H9 (cell line): Measurements from ENCODE around the gene CCDC187. TPM values are rescaled to one million over a fixed set of nuclear protein-coding genes. Genes with fewer than 3 reads are reported as not detected.
A peak's percentile ranks its signal among the peaks of the same experiment; 100 is the strongest.

Source experiments
- DNase-seq: peaks from one replicate; pipeline ENCODE4 v3.0.0-alpha.2; 2017
- H2AFZ ChIP-seq: one replicate; pipeline ENCODE4 v1.6.1; 2013; ENCODE audit warnings: mild to moderate bottlenecking, low read length, control low read depth, moderate library complexity
- H2AK5ac ChIP-seq: 2 replicates; pipeline ENCODE4 v1.6.1; 2013; ENCODE audit warnings: low read length, control low read depth, mixed read lengths; ENCODE audit not compliant: insufficient read length
- H2BK120ac ChIP-seq: one replicate; pipeline ENCODE4 v1.6.1; 2013; ENCODE audit warnings: low read depth, mild to moderate bottlenecking, low read length, control low read depth, inconsistent platforms; ENCODE audit not compliant: poor library complexity, severe bottlenecking
- H2BK12ac ChIP-seq: 2 replicates; pipeline ENCODE4 v1.6.1; 2013; ENCODE audit warnings: low read length, control low read depth, mixed read lengths, low read depth; ENCODE audit not compliant: insufficient read length
- H2BK15ac ChIP-seq: 2 replicates; pipeline ENCODE4 v1.6.1; 2013; ENCODE audit warnings: low read depth, low read length, control low read depth
- H2BK20ac ChIP-seq: one replicate; pipeline ENCODE4 v1.6.1; 2013; ENCODE audit warnings: low read depth, mild to moderate bottlenecking, low read length, control low read depth, inconsistent platforms; ENCODE audit not compliant: poor library complexity, severe bottlenecking
- H2BK5ac ChIP-seq: 2 replicates; pipeline ENCODE4 v1.6.1; 2013; ENCODE audit warnings: low read length, control low read depth, mixed read lengths; ENCODE audit not compliant: insufficient read length
- H3K14ac ChIP-seq: 2 replicates; pipeline ENCODE4 v1.6.1; 2013; ENCODE audit warnings: low read length, control low read depth; ENCODE audit not compliant: insufficient read depth
- H3K18ac ChIP-seq: 2 replicates; pipeline ENCODE4 v1.6.1; 2013; ENCODE audit warnings: low read depth, mild to moderate bottlenecking, mixed read lengths, low read length, control low read depth; ENCODE audit not compliant: insufficient read length
- H3K23ac ChIP-seq: 2 replicates; pipeline ENCODE4 v1.6.1; 2013; ENCODE audit warnings: low read length, control low read depth, mixed read lengths, low read depth; ENCODE audit not compliant: insufficient read length
- H3K23me2 ChIP-seq: 2 replicates; pipeline ENCODE4 v1.6.1; 2013; ENCODE audit warnings: low read depth, mild to moderate bottlenecking, mixed read lengths, low read length, control low read depth; ENCODE audit not compliant: insufficient read length, poor library complexity, severe bottlenecking
- H3K27ac ChIP-seq: 2 replicates; pipeline ENCODE4 v1.5.1; 2013; ENCODE audit warnings: low read length, control low read depth, mixed read lengths, low read depth; ENCODE audit not compliant: insufficient read length
- H3K27me3 ChIP-seq: 2 replicates; pipeline ENCODE4 v1.6.1; 2013; ENCODE audit warnings: low read length, control low read depth, inconsistent platforms; ENCODE audit not compliant: insufficient read depth
- H3K4ac ChIP-seq: 2 replicates; pipeline ENCODE4 v1.6.1; 2013; ENCODE audit warnings: low read depth, mild to moderate bottlenecking, control low read depth, inconsistent platforms, low read length, moderate library complexity
- H3K4me1 ChIP-seq: 2 replicates; pipeline ENCODE4 v1.6.1; 2013; ENCODE audit warnings: low read length, control low read depth, inconsistent platforms; ENCODE audit not compliant: insufficient read depth
- H3K4me2 ChIP-seq: 2 replicates; pipeline ENCODE4 v1.6.1; 2013; ENCODE audit warnings: low read length, control low read depth, mixed read lengths; ENCODE audit not compliant: insufficient read length, insufficient read depth
- H3K56ac ChIP-seq: 2 replicates; pipeline ENCODE4 v1.6.1; 2013; ENCODE audit warnings: low read depth, mild to moderate bottlenecking, mixed read lengths, low read length, control low read depth; ENCODE audit not compliant: insufficient read length
- H3K79me1 ChIP-seq: 2 replicates; pipeline ENCODE4 v1.6.1; 2013; ENCODE audit warnings: low read depth, mild to moderate bottlenecking, moderate library complexity, low read length, control low read depth, inconsistent platforms; ENCODE audit not compliant: insufficient read depth, poor library complexity, severe bottlenecking
- H3K79me2 ChIP-seq: 2 replicates; pipeline ENCODE4 v1.6.1; 2013; ENCODE audit warnings: low read length, control low read depth, inconsistent platforms; ENCODE audit not compliant: insufficient read depth
- H3K9ac ChIP-seq: 2 replicates; pipeline ENCODE4 v1.6.1; 2013; ENCODE audit warnings: low read length, control low read depth, mixed read lengths; ENCODE audit not compliant: insufficient read length; ENCODE audit errors: extremely low read depth
- H3K9me3 ChIP-seq: one replicate; pipeline ENCODE4 v1.6.1; 2013; ENCODE audit warnings: low read depth, low read length, inconsistent platforms; ENCODE audit not compliant: control insufficient read depth
- H3T11ph ChIP-seq: one replicate; pipeline ENCODE4 v1.6.1; 2013; ENCODE audit warnings: mild to moderate bottlenecking, low read length, control low read depth, inconsistent platforms
- H4K20me1 ChIP-seq: one replicate; pipeline ENCODE4 v1.6.1; 2013; ENCODE audit not compliant: control insufficient read depth, insufficient read length, insufficient read depth
- H4K5ac ChIP-seq: 2 replicates; pipeline ENCODE4 v1.6.1; 2013; ENCODE audit warnings: low read depth, mild to moderate bottlenecking, mixed read lengths, low read length, control low read depth; ENCODE audit not compliant: insufficient read length
- H4K8ac ChIP-seq: replicated peaks from 2 replicates; pipeline ENCODE4 v1.6.1; 2013; ENCODE audit warnings: low read length, control low read depth, mixed read lengths, low read depth; ENCODE audit not compliant: insufficient read length
- H4K91ac ChIP-seq: 2 replicates; pipeline ENCODE4 v1.6.1; 2013; ENCODE audit warnings: low read depth, mild to moderate bottlenecking, moderate library complexity, mixed read lengths, low read length, control low read depth; ENCODE audit not compliant: insufficient read length
- H3K27ac Mint-ChIP-seq, 3 experiments: 2 replicates in 2 of 3; 3 replicates in 1 of 3; pipeline ENCODE4 v1.8.0; 2020 to 2021; ENCODE audit warnings: mixed read lengths in 3 of 3, mild to moderate bottlenecking in 1 of 3, moderate library complexity in 1 of 3
- H3K27me3 Mint-ChIP-seq: 2 replicates; pipeline ENCODE4 v1.8.0; 2021; ENCODE audit warnings: low read depth, mild to moderate bottlenecking, moderate library complexity, mixed read lengths
- H3K36me3 Mint-ChIP-seq, 3 experiments: 2 replicates in 2 of 3; 3 replicates in 1 of 3; pipeline ENCODE4 v1.8.0; 2020 to 2021; ENCODE audit warnings: low read depth in 3 of 3, mixed read lengths in 3 of 3; ENCODE audit not compliant: insufficient read depth in 1 of 3
- H3K4me1 Mint-ChIP-seq, 2 experiments: 2 replicates each; pipeline ENCODE4 v1.8.0; 2020; ENCODE audit warnings: mixed read lengths in 2 of 2
- H3K4me3 Mint-ChIP-seq, 2 experiments: 2 replicates in 1 of 2; 3 replicates in 1 of 2; pipeline ENCODE4 v1.8.0; 2020 to 2021; ENCODE audit warnings: mild to moderate bottlenecking in 2 of 2, mixed read lengths in 2 of 2, moderate library complexity in 1 of 2
- H3K9me3 Mint-ChIP-seq, 2 experiments: 2 replicates in 1 of 2; 3 replicates in 1 of 2; pipeline ENCODE4 v1.8.0; 2020; ENCODE audit warnings: mild to moderate bottlenecking in 2 of 2, mixed read lengths in 2 of 2, moderate library complexity in 1 of 2
- CTCF ChIP-seq: fragments of 200-600 bp; sonication (generic); conservative IDR thresholded peaks from 3 replicates; pipeline ENCODE4 v1.8.0; 2021; ENCODE audit warnings: antibody characterized with exemption, mild to moderate bottlenecking
- WGBS: extraction: QIAGEN DNeasy Blood & Tissue Kit; methylation state at CpG from one replicate; pipeline ENCODE4 v1.1.7; 2013; ENCODE audit warnings: missing lambda C conversion rate, low lambda C conversion rate, mixed read lengths; ENCODE audit not compliant: insufficient read length; ENCODE audit errors: extremely low coverage; 5-methylcytosine and 5-hydroxymethylcytosine counted together
- total RNA-seq: library from RNA; stranded (reverse); gene quantifications from 2 replicates; pipeline ENCODE4 v1.2.1, GENCODE V29; 2021

Gene CCDC187
- total RNA-seq, 1 experiment from 2014 or later: 0.07 TPM

- peak overlapping the region; percentile 58 to 72 for H3K4me3 Mint-ChIP-seq
- Histone ChIP-seq H4K20me1 (no peaks in the 10 kb centered on the region), H3K79me2 (peaks cover 2% of the 10 kb centered on the region; the same call in 1 of the 2 replicates), H3K56ac (no peak overlapping the region), H2BK15ac (no peak overlapping the region), H3K4ac (no peak overlapping the region), H3K9ac (no peak overlapping the region), H2BK20ac (no peak overlapping the region), H4K91ac (no peak overlapping the region), H3K14ac (peak overlapping the region; percentile 77; the same call in 1 of the 2 replicates), H2AK5ac (no peak overlapping the region), H3K4me2 (no peak overlapping the region), H3K4me1 (peaks cover 4% of the 10 kb centered on the region; the same call in 1 of the 2 replicates), H3K18ac (peak overlapping the region; percentile 63), H4K5ac (no peak overlapping the region), H2BK12ac (no peak overlapping the region), H3K9me3 (no peaks in the 10 kb centered on the region), H2AFZ (no peak overlapping the region), H2BK5ac (no peak overlapping the region), H3K27ac (no peak overlapping the region), H3K27me3 (no peaks in the 10 kb centered on the region), H3T11ph (no peak overlapping the region), H2BK120ac (no peak overlapping the region), H3K23ac (no peak overlapping the region), H4K8ac (no peak overlapping the region), H3K79me1 (peaks cover 2% of the 10 kb centered on the region), H3K23me2 (no peaks in the 10 kb centered on the region)
- WGBS: no CpG with 5 or more reads among the region's 17 CpGs
- peaks cover 9 to 11% of the 10 kb centered on the region in 2 experiments for H3K4me1 Mint-ChIP-seq
- no peaks in the 10 kb centered on the region for H3K27me3 Mint-ChIP-seq
- H3K36me3 Mint-ChIP-seq: no peaks in the 10 kb centered on the region; a peak in 1 of 7 replicates
- no peak for TF ChIP-seq CTCF
- no peak overlapping the region for H3K27ac Mint-ChIP-seq
- H3K9me3 Mint-ChIP-seq: no peaks in the 10 kb centered on the region
- DNase-seq: no peak
Observed at GRCh38 chr9:136326761-136327303, 22.9 kb upstream of the CCDC187 start.
